Prostate gland (tissue), 2 donors: Measurements from ENCODE around the gene DNAJC9.

Source experiments
- CTCF ChIP-seq, 4 experiments: fragments of 200-600 bp in 2 of 4; fragments of 450-650 bp in 2 of 4; sonication (generic) in 2 of 4; IDR thresholded peaks; 1 replicate in 3 of 4; 2 replicates in 1 of 4; pipeline ENCODE4 v1.5.1; 2016 to 2019; ENCODE audit warnings: antibody characterized with exemption in 4 of 4, mild to moderate bottlenecking in 2 of 4, moderate library complexity in 2 of 4
- POLR2A ChIP-seq: fragments of 450-650 bp; IDR thresholded peaks from one replicate; pipeline ENCODE4 v1.6.1; 2016; ENCODE audit warnings: antibody characterized with exemption, mild to moderate bottlenecking
- POLR2AphosphoS5 ChIP-seq: sonication (generic); formaldehyde crosslinking; IDR thresholded peaks from one replicate; pipeline ENCODE4 v1.6.1; 2017; ENCODE audit warnings: antibody characterized with exemption

GRCh38 chr10:73293461-73293860, 46.4 kb upstream of the DNAJC9 start:
- TF ChIP-seq CTCF (IDR thresholded peaks at IDR 0.05) (no peak), POLR2A (no peak), POLR2AphosphoS5 (no peak)
